ENCODE data around the gene PRPF6. TPM values are rescaled to one million over a fixed set of nuclear protein-coding genes. Genes with fewer than 3 reads are reported as not detected.
A peak's percentile ranks its signal among the peaks of the same experiment; 100 is the strongest.

The PRPF6 gene
- total RNA-seq, 1 experiment from 2014 or later = 74.2 TPM

GRCh38 chr20:64074184-64074789 is 93.4 kb downstream of the PRPF6 start:
- DNase-seq (ENCODE audit: low spot score) = no peak

- no peak for DNase-seq (ENCODE audit: low spot score)
Measured at GRCh38 chr20:64074963-64075362, 94.0 kb downstream of the PRPF6 start.

- DNase-seq (ENCODE audit: low spot score) = no peak
Measured at GRCh38 chr20:64075556-64075955, 94.6 kb downstream of the PRPF6 start.

GRCh38 chr20:64076061-64076997 is 95.4 kb downstream of the PRPF6 start:
- DNase-seq (ENCODE audit: low spot score) = no peak

GRCh38 chr20:64077094-64077493 is 96.2 kb downstream of the PRPF6 start:
- no peak for DNase-seq (ENCODE audit: low spot score)

GRCh38 chr20:64077541-64077875 is 96.6 kb downstream of the PRPF6 start:
- DNase-seq (ENCODE audit: low spot score) = no peak

- no peak for DNase-seq (ENCODE audit: low spot score)
Measured at GRCh38 chr20:64077876-64078551, 97.1 kb downstream of the PRPF6 start.

- DNase-seq (ENCODE audit: low spot score) = no peak
Measured at GRCh38 chr20:64078934-64079272, 98.0 kb downstream of the PRPF6 start.

- peak; percentile 32 for DNase-seq (ENCODE audit: low spot score)
Measured at GRCh38 chr20:64079273-64080012, 98.5 kb downstream of the PRPF6 start, which contains the start of gene RGS19. RGS19 (minus strand) TSS chr20:64079518; CDS start chr20:64076886, 2,632 bp downstream.

GRCh38 chr20:64080013-64080812 is 99.3 kb downstream of the PRPF6 start, which contains the start of gene OPRL1:
OPRL1 (plus strand) TSS chr20:64080082; CDS start chr20:64092721, 12,639 bp downstream.
- no peak for DNase-seq (ENCODE audit: low spot score)

GRCh38 chr20:64080813-64081623 is 100.1 kb downstream of the PRPF6 start:
- no peak for DNase-seq (ENCODE audit: low spot score)

- no peak for DNase-seq (ENCODE audit: low spot score)
Measured at GRCh38 chr20:64081624-64081964, 100.7 kb downstream of the PRPF6 start.

- no peak for DNase-seq (ENCODE audit: low spot score)
Measured at GRCh38 chr20:64082126-64082731, 101.3 kb downstream of the PRPF6 start.

Other genes with a start within 250 kb of the PRPF6 start
- 53.8 and 59.0 TPM in 2 replicates for gene LIME1, start 244.5 kb upstream of the PRPF6 start, total RNA-seq (2014; rRNA removed; shearing (Covaris generic))
- 88.0 and 97.9 TPM in 2 replicates for gene SLC2A4RG, start 241.4 kb upstream of the PRPF6 start, total RNA-seq (2014; rRNA removed; shearing (Covaris generic))
- gene ZBTB46, start 149.9 kb upstream of the PRPF6 start, total RNA-seq (2014; rRNA removed; shearing (Covaris generic)) = 6.8 and 10.3 TPM in 2 replicates
- gene ABHD16B, start 119.6 kb upstream of the PRPF6 start, total RNA-seq (2014; rRNA removed; shearing (Covaris generic)) = not detected in 2 replicates
- 149 and 174 TPM in 2 replicates for gene TPD52L2, start 115.9 kb upstream of the PRPF6 start, total RNA-seq (2014; rRNA removed; shearing (Covaris generic))
- 48.1 and 50.2 TPM in 2 replicates for gene DNAJC5, start 86.0 kb upstream of the PRPF6 start, total RNA-seq (2014; rRNA removed; shearing (Covaris generic))
- gene UCKL1, start 24.7 kb upstream of the PRPF6 start, total RNA-seq (2014; rRNA removed; shearing (Covaris generic)) = 27.2 and 27.6 TPM in 2 replicates
- 16.8 and 17.0 TPM in 2 replicates for gene ZNF512B, start 11.2 kb upstream of the PRPF6 start, total RNA-seq (2014; rRNA removed; shearing (Covaris generic))
- gene SAMD10, start 1.5 kb upstream of the PRPF6 start, total RNA-seq (2014; rRNA removed; shearing (Covaris generic)) = 0.77 TPM in 1 of 2 replicates, not detected in the other
- 0.89 and 1.2 TPM in 2 replicates for gene C20orf204, start 55.0 kb downstream of the PRPF6 start, total RNA-seq (2014; rRNA removed; shearing (Covaris generic))
- gene SOX18, start 68.5 kb downstream of the PRPF6 start, total RNA-seq (2014; rRNA removed; shearing (Covaris generic)) = 0.21 and 1.9 TPM in 2 replicates
- 52.7 and 58.3 TPM in 2 replicates for gene TCEA2, start 82.1 kb downstream of the PRPF6 start, total RNA-seq (2014; rRNA removed; shearing (Covaris generic))
- 29.3 and 29.5 TPM in 2 replicates for gene RGS19, start 98.4 kb downstream of the PRPF6 start, total RNA-seq (2014; rRNA removed; shearing (Covaris generic))
- gene OPRL1, start 99.0 kb downstream of the PRPF6 start, total RNA-seq (2014; rRNA removed; shearing (Covaris generic)) = 0.81 and 1.2 TPM in 2 replicates
- 0.24 TPM in 1 of 2 replicates, not detected in the other for gene LKAAEAR1, start 103.3 kb downstream of the PRPF6 start, total RNA-seq (2014; rRNA removed; shearing (Covaris generic))
- not detected in 2 replicates for gene NPBWR2, start 126.4 kb downstream of the PRPF6 start, total RNA-seq (2014; rRNA removed; shearing (Covaris generic))
- gene MYT1, start 183.3 kb downstream of the PRPF6 start, total RNA-seq (2014; rRNA removed; shearing (Covaris generic)) = 2.4 TPM in 2 replicates